Cardiac fibroblast (primary cell): Measurements from ENCODE around the gene PPP1R14D.

Experiments
- DNase-seq, 2 donors: peaks; one replicate each; pipeline versions ENCODE4 v3.0.0 to v3.0.0-alpha.2; 2010; ENCODE audit warnings: low read depth in 2 of 2
- H3K4me3 ChIP-seq, 2 donors: replicated peaks in 1 of 2; 1 replicate in 1 of 2; 2 replicates in 1 of 2; pipeline ENCODE4 v1.5.1; 2011; ENCODE audit warnings: low read depth in 2 of 2, low read length in 2 of 2, mild to moderate bottlenecking in 2 of 2, moderate library complexity in 1 of 2
- TF ChIP-seq, protein P1 (sequence below): IDR thresholded peaks from one replicate; pipeline ENCODE4 v1.5.1; 2011; ENCODE audit warnings: low read depth, mild to moderate bottlenecking, low read length, inconsistent platforms

Gene PPP1R14D

DNA sequence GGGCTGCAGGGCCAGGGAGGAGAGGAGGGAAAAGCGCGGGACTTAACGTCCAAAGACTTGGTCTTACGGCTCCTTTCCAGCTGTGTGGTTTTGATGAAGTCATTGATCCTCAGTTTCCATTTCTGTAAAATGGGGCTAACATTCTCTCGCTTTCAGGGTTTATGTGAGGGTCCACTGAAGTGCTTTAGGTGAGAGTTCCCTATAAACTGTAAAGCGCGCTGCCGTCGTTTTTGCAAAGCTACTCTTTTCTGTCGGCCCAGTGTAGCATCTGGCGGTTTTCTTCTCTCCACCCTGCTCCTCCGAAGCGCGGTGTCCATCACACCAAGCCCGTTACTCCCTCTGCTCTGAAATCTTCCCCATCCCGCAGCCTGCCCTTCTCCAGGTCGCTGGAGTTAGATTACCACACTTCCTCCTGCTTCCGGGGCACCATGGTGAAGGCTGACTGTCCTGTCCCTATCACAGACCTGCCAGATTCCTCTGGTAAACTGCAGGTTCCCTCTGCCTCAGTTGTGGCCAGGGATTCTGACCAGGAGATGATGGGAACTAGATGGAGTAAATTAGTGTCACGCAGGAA is 20.5 kb downstream of the PPP1R14D start:
- peak overlapping the region; percentile 79 to 99 for H3K4me3 ChIP-seq
- DNase-seq = peak in 1 of 2 donors; percentile 6
- TF ChIP-seq, protein P1, sequence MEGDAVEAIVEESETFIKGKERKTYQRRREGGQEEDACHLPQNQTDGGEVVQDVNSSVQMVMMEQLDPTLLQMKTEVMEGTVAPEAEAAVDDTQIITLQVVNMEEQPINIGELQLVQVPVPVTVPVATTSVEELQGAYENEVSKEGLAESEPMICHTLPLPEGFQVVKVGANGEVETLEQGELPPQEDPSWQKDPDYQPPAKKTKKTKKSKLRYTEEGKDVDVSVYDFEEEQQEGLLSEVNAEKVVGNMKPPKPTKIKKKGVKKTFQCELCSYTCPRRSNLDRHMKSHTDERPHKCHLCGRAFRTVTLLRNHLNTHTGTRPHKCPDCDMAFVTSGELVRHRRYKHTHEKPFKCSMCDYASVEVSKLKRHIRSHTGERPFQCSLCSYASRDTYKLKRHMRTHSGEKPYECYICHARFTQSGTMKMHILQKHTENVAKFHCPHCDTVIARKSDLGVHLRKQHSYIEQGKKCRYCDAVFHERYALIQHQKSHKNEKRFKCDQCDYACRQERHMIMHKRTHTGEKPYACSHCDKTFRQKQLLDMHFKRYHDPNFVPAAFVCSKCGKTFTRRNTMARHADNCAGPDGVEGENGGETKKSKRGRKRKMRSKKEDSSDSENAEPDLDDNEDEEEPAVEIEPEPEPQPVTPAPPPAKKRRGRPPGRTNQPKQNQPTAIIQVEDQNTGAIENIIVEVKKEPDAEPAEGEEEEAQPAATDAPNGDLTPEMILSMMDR = no peak

- TF ChIP-seq, protein P1 = no peak
- peak within 1 kb of the TSS; percentile 79 to 99 for H3K4me3 ChIP-seq
Measured at GRCh38 chr15:40807028-40807887, 21.2 kb downstream of the PPP1R14D start, which contains the start of the genes DNAJC17 and ZFYVE19. TSS of gene DNAJC17 (minus strand) at chr15:40807473. CDS start at chr15:40807446, 27 bp downstream. TSS of gene ZFYVE19 (plus strand) at chr15:40807089. CDS start at chr15:40807590, 501 bp downstream.

GRCh38 chr15:40806672-40807027 is 21.9 kb downstream of the PPP1R14D start:
- DNase-seq = no peak
- TF ChIP-seq, protein P1 = no peak
- peak overlapping the region; percentile 79 to 99 for H3K4me3 ChIP-seq

More at GRCh38 chr15:40807028-40807887, 21.2 kb downstream of the PPP1R14D start, which contains the start of the genes DNAJC17 and ZFYVE19:
- peak; percentile 99 for DNase-seq

DNA sequence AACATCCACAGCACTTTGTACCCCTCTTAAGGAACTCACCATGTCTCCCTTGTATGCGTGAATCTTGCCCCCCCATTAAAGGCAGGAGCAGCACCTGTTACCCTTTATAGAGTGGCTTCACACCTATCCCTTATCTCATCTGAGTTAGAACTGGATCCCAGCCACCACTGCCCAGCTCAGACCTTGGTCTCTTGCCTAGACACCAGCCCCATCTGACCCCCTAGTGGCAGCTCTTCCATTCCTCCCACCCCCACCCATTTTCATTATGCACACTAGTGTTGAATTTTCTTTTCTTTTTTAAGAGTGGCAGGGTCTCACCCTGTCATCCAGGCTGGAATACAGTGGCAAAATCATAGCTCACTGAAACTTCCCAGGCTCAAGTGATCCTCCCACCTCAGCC is 24.8 kb downstream of the PPP1R14D start:
- no peak for DNase-seq
- TF ChIP-seq, protein P1 = no peak
- no peak overlapping the region for H3K4me3 ChIP-seq

DNA sequence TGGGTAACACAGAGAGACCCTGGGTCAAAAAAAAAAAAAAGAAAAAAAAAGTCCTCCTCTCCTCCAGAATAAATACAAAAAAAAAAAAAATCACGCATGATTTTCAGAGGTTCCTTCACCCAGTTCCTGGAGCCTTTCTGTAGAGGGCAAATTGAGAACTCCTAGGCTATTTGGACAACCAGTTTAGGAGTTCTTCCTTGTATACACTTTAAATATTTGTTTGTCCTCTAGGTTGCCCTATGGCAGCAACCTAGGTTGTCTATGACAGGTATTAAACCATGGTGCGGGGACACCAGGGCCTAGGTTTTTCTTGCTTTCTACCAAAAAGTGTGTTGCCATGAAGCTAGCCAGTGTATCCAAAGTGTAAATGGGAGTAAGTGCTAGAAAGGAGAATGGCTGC is 25.4 kb downstream of the PPP1R14D start:
- DNase-seq = no peak
- TF ChIP-seq, protein P1 = no peak
- H3K4me3 ChIP-seq = no peak overlapping the region

DNA sequence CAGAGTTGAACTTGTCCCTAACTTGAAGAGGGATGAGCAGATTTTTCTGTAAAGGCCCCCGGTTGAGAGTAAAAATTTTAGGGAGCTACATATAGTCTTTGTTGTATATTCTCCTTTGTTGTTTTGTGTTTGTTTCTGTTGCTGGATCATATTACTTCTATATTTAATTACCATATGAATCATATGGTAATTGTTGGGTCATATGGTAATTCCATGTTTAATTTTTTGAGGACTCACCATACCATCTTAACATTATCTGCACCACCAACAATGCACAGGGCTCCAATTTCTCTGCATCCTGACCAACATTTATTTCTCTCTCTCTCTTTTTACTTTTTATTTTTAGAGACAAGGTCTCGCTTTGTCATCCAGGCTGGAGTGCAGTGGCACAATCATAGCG is 29.0 kb downstream of the PPP1R14D start:
- DNase-seq = no peak
- H3K4me3 ChIP-seq = no peak overlapping the region
- TF ChIP-seq, protein P1 = no peak
